ENCODE results near the gene ZSCAN25. TPM values are rescaled to one million over a fixed set of nuclear protein-coding genes. Genes with fewer than 3 reads are reported as not detected.
"Not testable (repeated sequence)": the region's sequence is repeated elsewhere in the genome, so short reads cannot be mapped to it uniquely, and the experiment has no call there.

Gene ZSCAN25
- total RNA-seq = 10 to 100 TPM; 30.7 to 31.8 TPM

DNA sequence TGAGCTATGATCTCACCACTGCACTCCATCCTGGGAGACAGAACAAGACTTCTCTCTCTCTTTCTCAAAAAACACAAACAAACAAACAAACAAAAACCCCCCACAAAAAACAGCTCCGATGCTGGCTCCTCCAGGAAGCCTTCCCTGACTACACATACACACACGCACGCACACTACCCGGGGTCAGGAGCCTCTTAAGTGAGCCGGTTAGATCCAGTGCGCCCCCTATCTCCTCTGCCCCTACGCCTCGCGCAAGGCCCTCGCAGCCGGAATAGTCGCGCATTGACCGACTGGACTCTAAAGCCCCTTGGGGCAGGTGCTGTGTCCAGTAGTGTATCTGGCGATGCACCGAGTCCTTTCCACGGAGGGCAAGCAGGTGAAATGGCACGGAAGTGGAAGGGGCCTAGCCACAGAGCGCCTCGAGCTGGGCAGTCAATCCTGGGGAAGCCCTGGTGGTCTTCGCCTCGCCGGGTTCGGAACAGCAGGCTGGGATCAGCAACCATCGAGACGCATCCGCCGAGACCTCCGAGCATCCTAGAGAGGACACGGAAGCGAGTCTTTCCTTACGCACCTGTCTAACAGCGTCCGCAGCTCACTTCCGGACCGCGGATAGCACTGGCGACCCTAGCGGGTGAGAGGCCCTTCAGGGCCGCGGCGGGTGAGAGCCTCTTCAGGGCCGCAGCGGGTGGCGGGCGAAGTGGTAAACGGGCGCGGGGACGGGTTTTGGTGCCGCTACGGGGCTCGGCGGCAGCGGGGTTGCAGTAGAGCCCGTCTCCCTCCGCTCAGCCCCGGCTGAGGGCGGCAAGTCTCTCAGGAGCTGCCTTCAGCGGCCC lies at the start of gene ZSCAN25:
Gene ZSCAN25 (plus strand): TSS at position 588 of the 833 bp plus-strand sequence. CDS start 2,661 bp downstream, outside the sequence.
- H3K36me3 Mint-ChIP-seq = peaks cover 23 to 26% of the 10 kb centered on the region in 2 donors
- peak; percentile 84 to 86 for DNase-seq (ENCODE audit: low spot score in 2 of 2)
- peak within 1 kb of the TSS; percentile 92 to 99 for H3K27ac Mint-ChIP-seq
- ATAC-seq = peak; percentile 91 to 96
- H3K9me3 Mint-ChIP-seq = peaks cover 0 to 5% of the 10 kb centered on the region in 2 donors

DNA sequence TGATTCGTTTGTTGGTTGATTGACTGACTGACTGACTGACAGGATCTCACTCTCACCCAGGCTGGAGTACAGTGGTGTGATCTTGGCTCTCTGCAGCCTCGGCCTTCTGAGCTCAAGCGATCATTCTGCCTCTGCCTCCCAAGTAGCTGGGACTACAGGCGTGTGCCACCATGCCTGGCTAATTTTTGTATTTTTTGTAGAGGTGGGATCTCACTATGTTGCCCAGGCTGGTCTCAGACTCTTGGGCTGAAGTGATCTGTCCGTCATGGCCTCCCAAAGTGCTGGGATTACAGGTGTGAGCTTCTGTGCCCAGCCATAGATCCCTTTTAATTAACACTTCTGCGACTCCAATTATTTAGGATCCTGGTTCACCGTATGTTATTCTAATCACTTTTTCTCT lies 48.0 kb upstream of the ZSCAN25 start:
- not testable (repeated sequence) for H3K27ac Mint-ChIP-seq; DNase-seq (ENCODE audit: low spot score in 2 of 2); H3K9me3 Mint-ChIP-seq; ATAC-seq
- peaks cover 24 to 36% of the 10 kb centered on the region in 2 donors for H3K36me3 Mint-ChIP-seq

GRCh38 chr7:99571768-99572167 lies 45.0 kb upstream of the ZSCAN25 start:
- Mint-ChIP-seq H3K36me3 (peaks cover 13 to 21% of the 10 kb centered on the region in 2 donors), H3K27ac (peak overlapping the region in 1 of 2 donors; percentile 61), H3K9me3 (no peaks in the 10 kb centered on the region)
- ATAC-seq = no peak
- DNase-seq (ENCODE audit: low spot score in 2 of 2) = no peak

DNA sequence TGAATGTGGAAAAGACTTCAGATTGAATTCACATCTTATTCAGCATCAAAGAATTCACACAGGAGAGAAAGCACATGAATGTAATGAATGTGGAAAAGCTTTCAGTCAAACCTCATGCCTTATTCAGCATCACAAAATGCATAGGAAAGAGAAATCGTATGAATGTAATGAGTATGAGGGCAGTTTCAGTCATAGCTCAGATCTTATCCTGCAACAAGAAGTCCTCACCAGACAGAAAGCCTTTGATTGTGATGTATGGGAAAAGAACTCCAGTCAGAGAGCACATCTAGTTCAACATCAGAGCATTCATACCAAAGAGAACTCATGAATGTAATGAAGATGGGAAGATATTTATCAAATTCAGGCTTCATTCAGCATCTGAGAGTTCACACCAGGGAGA lies 43.5 kb upstream of the ZSCAN25 start:
- DNase-seq (ENCODE audit: low spot score in 2 of 2) = no peak
- no peaks in the 10 kb centered on the region for H3K9me3 Mint-ChIP-seq
- peaks cover 13 to 21% of the 10 kb centered on the region in 2 donors for H3K36me3 Mint-ChIP-seq
- H3K27ac Mint-ChIP-seq = no peak overlapping the region
- peak in 1 of 2 donors; percentile 30 for ATAC-seq

DNA sequence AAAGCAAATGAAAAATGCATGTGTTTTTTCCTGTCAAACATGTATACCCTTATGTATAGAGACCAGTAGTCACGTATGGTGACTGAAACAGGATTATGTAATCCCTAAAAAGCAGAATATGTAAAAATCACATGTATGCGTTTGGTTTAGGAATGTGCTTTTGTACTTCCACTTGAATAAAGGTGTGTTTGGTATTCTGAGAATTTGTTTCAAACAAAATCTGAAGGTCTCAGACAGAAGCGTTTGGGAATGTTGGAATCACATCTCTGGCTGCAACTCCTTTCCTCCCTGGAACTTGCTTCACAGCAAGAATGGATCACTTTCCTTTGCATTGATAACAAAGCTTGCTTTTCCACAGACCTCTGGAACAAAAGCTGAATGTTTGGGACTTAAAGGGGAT lies 40.5 kb upstream of the ZSCAN25 start:
- DNase-seq (ENCODE audit: low spot score in 2 of 2) = no peak
- peak overlapping the region in 1 of 2 donors; percentile 20 for H3K27ac Mint-ChIP-seq
- no peaks in the 10 kb centered on the region for H3K9me3 Mint-ChIP-seq
- no peak for ATAC-seq
- H3K36me3 Mint-ChIP-seq = peaks cover 13 to 21% of the 10 kb centered on the region in 2 donors

- DNase-seq (ENCODE audit: low spot score in 2 of 2) (no peak), ATAC-seq (no peak)
- no peaks in the 10 kb centered on the region for H3K9me3 Mint-ChIP-seq
- no peaks in the 10 kb centered on the region for H3K36me3 Mint-ChIP-seq
- H3K27ac Mint-ChIP-seq = peak overlapping the region in 1 of 2 donors; percentile 75
These were observed 37.3 kb upstream of the ZSCAN25 start for GRCh38 chr7:99579281-99579955.

- H3K36me3 Mint-ChIP-seq = no peaks in the 10 kb centered on the region
- peak; percentile 65 to 76 for ATAC-seq
- H3K9me3 Mint-ChIP-seq = no peaks in the 10 kb centered on the region
- peak overlapping the region; percentile 75 to 87 for H3K27ac Mint-ChIP-seq
- peak in 1 of 2 donors; percentile 42 for DNase-seq (ENCODE audit: low spot score in 2 of 2)
These were observed 36.6 kb upstream of the ZSCAN25 start for GRCh38 chr7:99579956-99580777.

DNA sequence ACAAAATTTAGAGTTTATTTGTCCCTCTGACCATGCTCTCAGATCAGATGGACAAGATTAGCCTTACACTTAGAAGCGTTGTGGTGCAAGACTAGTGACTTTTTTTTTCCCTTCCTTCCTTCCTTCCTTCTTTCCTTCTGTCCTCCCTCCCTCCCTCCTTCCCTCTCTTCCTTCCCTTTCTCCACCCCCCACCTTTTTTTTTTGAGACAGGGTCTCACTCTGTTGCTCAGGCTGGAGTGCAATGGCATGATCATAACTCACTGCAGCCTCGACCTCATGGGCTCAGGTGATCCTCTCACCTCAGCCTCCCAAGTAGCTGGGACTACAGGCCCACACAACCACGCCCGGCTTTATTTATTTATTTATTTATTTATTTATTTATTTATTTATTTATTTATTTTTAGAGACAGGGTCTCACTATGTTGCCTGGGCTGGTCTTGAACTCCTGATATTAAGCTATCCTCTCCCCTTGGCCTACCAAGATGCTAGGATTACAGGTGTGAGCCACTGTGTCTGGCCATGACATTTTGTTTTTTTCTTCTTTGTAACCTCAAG lies 35.9 kb upstream of the ZSCAN25 start:
- not testable (repeated sequence) for DNase-seq (ENCODE audit: low spot score in 2 of 2); H3K36me3 Mint-ChIP-seq; H3K9me3 Mint-ChIP-seq; ATAC-seq
- peak overlapping the region in 1 of 2 donors; percentile 75 for H3K27ac Mint-ChIP-seq

DNA sequence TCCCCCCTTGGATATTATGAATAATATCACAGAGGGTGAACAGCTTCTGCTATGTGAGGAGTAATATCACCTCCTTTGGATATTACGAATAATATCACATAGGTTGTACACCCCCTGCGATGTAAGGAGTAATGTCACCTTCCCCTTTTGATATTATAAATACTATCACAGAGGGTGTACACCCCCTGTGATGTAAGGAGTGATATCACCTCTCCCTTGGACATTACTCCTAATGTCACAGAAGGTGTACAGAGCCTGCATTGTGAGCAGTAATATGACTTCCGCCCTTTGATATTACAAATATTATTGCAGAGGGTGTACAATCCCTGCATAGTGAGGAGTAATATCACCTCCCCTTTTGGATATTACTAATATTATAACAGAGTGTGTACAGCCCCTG lies 27.9 kb upstream of the ZSCAN25 start:
- no peak for DNase-seq (ENCODE audit: low spot score in 2 of 2)
- Mint-ChIP-seq H3K9me3 (no peaks in the 10 kb centered on the region), H3K36me3 (no peaks in the 10 kb centered on the region), H3K27ac (no peak overlapping the region)
- peak; percentile 35 to 56 for ATAC-seq

- Mint-ChIP-seq H3K9me3 (no peaks in the 10 kb centered on the region), H3K27ac (no peak overlapping the region), H3K36me3 (no peaks in the 10 kb centered on the region)
- no peak for DNase-seq (ENCODE audit: low spot score in 2 of 2)
- peak; percentile 61 to 70 for ATAC-seq
These were observed 21.6 kb upstream of the ZSCAN25 start for GRCh38 chr7:99594948-99595745.

GRCh38 chr7:99596408-99596955 lies 20.3 kb upstream of the ZSCAN25 start:
- no peak for ATAC-seq
- no peak for DNase-seq (ENCODE audit: low spot score in 2 of 2)
- no peak overlapping the region for H3K27ac Mint-ChIP-seq
- no peaks in the 10 kb centered on the region for H3K36me3 Mint-ChIP-seq
- H3K9me3 Mint-ChIP-seq = no peaks in the 10 kb centered on the region

- Mint-ChIP-seq H3K36me3 (no peaks in the 10 kb centered on the region), H3K9me3 (no peaks in the 10 kb centered on the region), H3K27ac (no peak within 1 kb of the TSS)
- no peak for DNase-seq (ENCODE audit: low spot score in 2 of 2)
- peak; percentile 46 to 50 for ATAC-seq
These were observed 18.8 kb upstream of the ZSCAN25 start, which contains the start of gene TMEM225B for GRCh38 chr7:99597762-99598501. Gene TMEM225B (plus strand): TSS chr7:99598267. CDS start chr7:99604389, 6,122 bp downstream.

- DNase-seq (ENCODE audit: low spot score in 2 of 2) (no peak), ATAC-seq (no peak)
- no peak overlapping the region for H3K27ac Mint-ChIP-seq
- H3K36me3 Mint-ChIP-seq = no peaks in the 10 kb centered on the region
- no peaks in the 10 kb centered on the region for H3K9me3 Mint-ChIP-seq
These were observed 16.9 kb upstream of the ZSCAN25 start for GRCh38 chr7:99599836-99600235.

DNA sequence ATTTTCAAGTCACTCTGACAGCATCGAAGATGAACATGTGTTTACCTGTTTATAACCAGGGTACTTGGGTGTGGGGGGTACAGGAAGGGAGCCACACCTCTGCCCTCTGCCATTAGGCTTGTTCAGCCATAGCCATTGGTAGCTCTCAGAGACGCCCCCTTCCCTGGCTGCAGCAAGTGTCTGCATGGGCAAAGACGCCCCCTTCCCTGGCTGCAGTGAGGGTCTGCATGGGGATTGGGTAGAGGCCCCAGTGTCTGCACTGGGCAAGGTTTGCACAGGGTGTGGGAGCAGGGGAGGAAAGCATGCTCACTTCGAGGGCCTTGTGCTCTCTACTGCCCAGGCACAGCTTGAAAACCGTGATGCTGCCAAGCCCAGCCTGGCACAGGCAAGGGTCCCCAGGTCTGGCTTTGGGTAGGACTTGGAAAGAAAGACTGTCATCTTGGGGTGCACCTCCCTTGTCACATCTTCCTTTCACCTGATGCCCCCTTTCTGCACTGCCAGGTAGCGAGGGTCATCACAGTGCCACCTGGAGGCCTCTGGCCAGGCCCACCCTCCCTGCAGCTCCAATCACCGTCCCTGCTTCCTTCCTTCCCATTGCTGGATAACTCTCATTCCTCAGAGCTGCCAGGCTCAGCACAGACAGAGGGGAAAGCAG lies 15.0 kb upstream of the ZSCAN25 start:
- DNase-seq (ENCODE audit: low spot score in 2 of 2) (no peak), ATAC-seq (no peak)
- H3K36me3 Mint-ChIP-seq = no peaks in the 10 kb centered on the region
- H3K9me3 Mint-ChIP-seq = no peaks in the 10 kb centered on the region
- no peak overlapping the region for H3K27ac Mint-ChIP-seq

Data from activated naive CD4-positive, alpha-beta T cell treated with anti-CD3 and anti-CD28 coated beads, Interleukin-2, amount 50 U/mL, for 72 hours (primary cell).